ENCODE data around the gene THRA.

GRCh38 chr17:40062329-40063186, at the start of gene THRA:
- TF ChIP-seq ESRRG (CRISPR knock-in tag; IDR thresholded peaks at IDR 0.05) (no peak), ZFP3 (CRISPR knock-in tag; IDR thresholded peaks at IDR 0.05) (no peak), ISL1 (CRISPR knock-in tag; IDR thresholded peaks at IDR 0.05) (no peak), CREB5 (CRISPR knock-in tag; IDR thresholded peaks at IDR 0.05; ENCODE audit: low read depth) (no peak), RARB (CRISPR knock-in tag; IDR thresholded peaks at IDR 0.05) (no peak), GLIS3 (CRISPR knock-in tag; IDR thresholded peaks at IDR 0.05) (no peak), PATZ1 (CRISPR knock-in tag; IDR thresholded peaks at IDR 0.05; ENCODE audit: borderline replicate concordance) (no peak), ZFP30 (CRISPR knock-in tag; IDR thresholded peaks at IDR 0.05) (no peak), CSRNP3 (CRISPR knock-in tag; IDR thresholded peaks at IDR 0.05) (no peak), ARNTL (CRISPR knock-in tag; IDR thresholded peaks at IDR 0.05; ENCODE audit: borderline replicate concordance, low read depth) (no peak), ZNF565 (CRISPR knock-in tag; conservative IDR thresholded peaks at IDR 0.05; ENCODE audit: low read depth) (no peak), BACH2 (CRISPR knock-in tag; IDR thresholded peaks at IDR 0.05; ENCODE audit: borderline replicate concordance) (no peak)
